Lower leg skin (tissue), 3 donors: ENCODE data around the gene TCERG1.

ENCODE experiments used
- CTCF ChIP-seq, 3 donors: fragments of 450-650 bp; IDR thresholded peaks; one replicate each; pipeline ENCODE4 v1.5.1; 2016; ENCODE audit warnings: antibody characterized with exemption in 3 of 3, mild to moderate bottlenecking in 3 of 3, moderate library complexity in 2 of 3
- POLR2A ChIP-seq, 2 donors: fragments of 450-650 bp; IDR thresholded peaks; one replicate each; pipeline ENCODE4 v1.6.1; 2016 to 2017; ENCODE audit warnings: antibody characterized with exemption in 2 of 2, mild to moderate bottlenecking in 1 of 2, moderate library complexity in 1 of 2

DNA sequence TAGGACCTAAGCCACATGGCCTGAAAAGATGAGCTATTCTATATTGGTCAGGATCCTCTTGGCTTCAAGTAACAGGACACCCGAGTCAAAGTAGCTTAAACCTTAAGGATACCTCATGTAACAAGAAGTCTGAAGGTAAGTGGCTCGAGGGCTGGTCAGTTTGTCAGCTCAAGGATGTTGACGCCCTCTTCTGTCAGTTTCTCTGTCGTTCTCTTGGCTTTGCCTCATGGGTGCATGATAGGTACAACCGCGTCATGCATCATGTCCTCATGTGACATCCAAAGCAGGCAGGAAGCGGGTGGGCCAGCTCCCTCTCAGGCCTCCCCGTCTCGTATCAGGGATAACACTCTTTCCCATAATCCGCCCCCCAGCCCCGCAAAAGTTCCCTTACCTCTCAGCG, 22.1 kb upstream of the TCERG1 start:
- TF ChIP-seq POLR2A (IDR thresholded peaks at IDR 0.05), result no peak
- no peak for TF ChIP-seq CTCF (IDR thresholded peaks at IDR 0.05)
